ENCODE data around the gene MRPL18. TPM values are rescaled to one million over a fixed set of nuclear protein-coding genes. Genes with fewer than 3 reads are reported as not detected.

Gene MRPL18
- total and polyA plus RNA-seq, 2 of the 8 experiments (the other 6 are each of a cell fraction or from before 2014, with no cell fraction given): 58.7 to 79.8 TPM

DNA sequence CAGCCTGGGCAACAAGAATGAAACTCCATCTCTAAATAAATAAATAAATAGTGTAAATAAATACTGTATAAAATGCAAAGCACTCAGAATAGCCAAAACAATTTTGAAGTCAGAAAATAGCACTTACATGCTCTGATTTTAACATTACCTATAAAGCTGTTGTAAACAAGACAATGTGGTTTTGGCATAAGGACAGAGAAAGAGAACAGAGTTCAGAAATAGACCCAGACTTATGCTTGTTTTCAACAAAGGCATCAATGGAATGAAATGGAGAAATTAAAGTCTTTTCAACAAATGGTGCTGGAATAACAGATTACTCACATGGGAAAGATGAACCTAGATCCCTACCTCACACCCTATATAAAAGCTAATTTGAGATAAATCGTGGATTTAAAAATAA, 18.1 kb upstream of the MRPL18 start:
- Histone ChIP-seq H3K14ac (ENCODE audit: insufficient read length) (no peak overlapping the region), H3K9me3 (ENCODE audit: insufficient read depth in 2 of 2, low read depth in 1 of 2, low read length in 1 of 2) (no peaks in the 10 kb centered on the region), H3K79me2 (ENCODE audit: control insufficient read depth in 1 of 2, insufficient read depth in 2 of 2, low read length in 2 of 2) (no peaks in the 10 kb centered on the region), H3K27ac (ENCODE audit: low read depth, low read length) (no peak overlapping the region), H2BK5ac (ENCODE audit: low read depth, low read length) (no peak overlapping the region), H4K5ac (ENCODE audit: insufficient read length, low read depth, low read length) (no peak overlapping the region), H3K27me3 (replicated peaks in 1 of 4; ENCODE audit: control insufficient read depth in 3 of 4, extremely low read depth in 1 of 4, insufficient read depth in 3 of 4, low read length in 3 of 4) (no peaks in the 10 kb centered on the region), H2BK15ac (ENCODE audit: low read length) (no peak overlapping the region), H3K18ac (ENCODE audit: extremely low read depth, low read length) (no peak overlapping the region), H2AFZ (ENCODE audit: low read length) (no peak overlapping the region), H3K9ac (replicated peaks in 1 of 4; ENCODE audit: extremely low read depth in 1 of 4, low read depth in 3 of 4, low read length in 3 of 4) (no peak overlapping the region), H3K56ac (replicated peaks; ENCODE audit: insufficient read length, low read depth, low read length) (no peak overlapping the region), H2BK120ac (replicated peaks; ENCODE audit: low read depth, low read length) (no peak overlapping the region), H3K23ac (ENCODE audit: insufficient read length) (no peak overlapping the region), H2AK5ac (ENCODE audit: low read depth, low read length) (no peak overlapping the region), H3K4me3 (ENCODE audit: extremely low read depth in 1 of 4, insufficient read depth in 2 of 4, low read depth in 3 of 4, low read length in 4 of 4) (no peak overlapping the region), H4K91ac (replicated peaks; ENCODE audit: insufficient read length, low read length) (no peak overlapping the region), H3K4ac (replicated peaks; ENCODE audit: insufficient read length, low read depth, low read length) (no peak overlapping the region), H3K79me1 (ENCODE audit: low read depth, low read length) (no peaks in the 10 kb centered on the region), H4K20me1 (replicated peaks in 1 of 2; ENCODE audit: control insufficient read depth in 1 of 2, insufficient read depth in 2 of 2, low read length in 2 of 2) (peaks cover 2 to 4% of the 10 kb centered on the region in 2 experiments), H4K8ac (ENCODE audit: extremely low read depth, insufficient read depth, low read length) (no peak overlapping the region), H3K4me1 (replicated peaks in 1 of 4; ENCODE audit: control insufficient read depth in 3 of 4, insufficient read depth in 4 of 4, low read length in 3 of 4) (no peaks in the 10 kb centered on the region), H2BK20ac (ENCODE audit: low read length) (no peak overlapping the region), H3K23me2 (ENCODE audit: low read depth, low read length) (no peaks in the 10 kb centered on the region), H3K36me3 (ENCODE audit: control insufficient read depth in 2 of 4, insufficient read depth in 4 of 4, low read length in 3 of 4) (peaks cover 11 to 90% (median 67%) of the 10 kb centered on the region in 4 experiments), H3K4me2 (ENCODE audit: insufficient read depth in 1 of 2, low read depth in 2 of 2, low read length in 2 of 2) (no peak overlapping the region), H2BK12ac (ENCODE audit: low read depth, low read length) (no peak overlapping the region)
- TF ChIP-seq, protein P1, sequence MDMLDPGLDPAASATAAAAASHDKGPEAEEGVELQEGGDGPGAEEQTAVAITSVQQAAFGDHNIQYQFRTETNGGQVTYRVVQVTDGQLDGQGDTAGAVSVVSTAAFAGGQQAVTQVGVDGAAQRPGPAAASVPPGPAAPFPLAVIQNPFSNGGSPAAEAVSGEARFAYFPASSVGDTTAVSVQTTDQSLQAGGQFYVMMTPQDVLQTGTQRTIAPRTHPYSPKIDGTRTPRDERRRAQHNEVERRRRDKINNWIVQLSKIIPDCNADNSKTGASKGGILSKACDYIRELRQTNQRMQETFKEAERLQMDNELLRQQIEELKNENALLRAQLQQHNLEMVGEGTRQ (IDR thresholded peaks at IDR 0.05; ENCODE audit: low read length): no peak
- TF ChIP-seq RNF2 (IDR thresholded peaks at IDR 0.05; ENCODE audit: borderline replicate concordance, low read depth, low read length, missing control alignments, poor library complexity, severe bottlenecking) (no peak), TBP (IDR thresholded peaks at IDR 0.05; ENCODE audit: low read depth, low read length) (no peak), SIRT6 (IDR thresholded peaks at IDR 0.05; ENCODE audit: low read length) (no peak)
- WGBS, 2 experiments (ENCODE audit: extremely low coverage in 1 of 2, insufficient coverage in 1 of 2, insufficient read length in 1 of 2, insufficient replicate concordance in 2 of 2, low coverage in 1 of 2, low lambda C conversion rate in 2 of 2, missing lambda C conversion rate in 1 of 2): 0% methylated on average over 1 of the region's 1 CpG; no CpG with 5 or more reads in 1 of the 2 experiments
- DNase-seq (ENCODE audit: low read depth in 1 of 2, low spot score in 2 of 2) (no peak), FAIRE-seq (no peak)
- CTCF ChIA-PET (ENCODE audit: partially characterized antibody): interaction anchor here (0.7 to 1.1 kb wide), 3 partner anchors 15 to 81 kb away, joined by 3 to 4 read pairs (median 3); no protein-coding TSS in a partner anchor
- POLR2A ChIA-PET (ENCODE audit: partially characterized antibody): interaction anchor here (0.8 to 3.0 kb wide), 7 partner anchors 10 to 50 kb away, joined by 3 to 15 read pairs (median 5); partner anchors contain the start of genes ACAT2, MRPL18, TCP1 and WTAP

Measured in H1 (cell line).